HCT116 (cell line): ENCODE measurements around the gene CYB561D1. TPM values are rescaled to one million over a fixed set of nuclear protein-coding genes. Genes with fewer than 3 reads are reported as not detected.
A peak's percentile ranks its signal among the peaks of the same experiment; 100 is the strongest.

ENCODE experiments used
- ATAC-seq: fragments of 200-7000 bp; cut with Tn5 transposase; 2 replicates; pipeline ENCODE4 v1.9.1; 2020; ENCODE audit warnings: mild to moderate bottlenecking, moderate library complexity
- BruUV-seq: library from RNA; stranded (reverse); fragments of 400-500 nt; replicated peaks from 2 replicates; lab custom pipeline; 2021; lab: Mats Ljungman, UMichigan
- CTCF ChIA-PET: fragments of 300-600 bp; sonication (Branson Sonifier 250); formaldehyde crosslinking; loops from one replicate; lab custom pipeline; 2021; ENCODE audit warnings: antibody characterized with exemption; lab: Charles Lee
- POLR2A ChIA-PET: fragments of 300-600, 350-600 bp; sonication (Branson Sonifier 250); formaldehyde crosslinking; loops from one replicate; lab custom pipeline; 2021; ENCODE audit warnings: antibody characterized with exemption; lab: Charles Lee
- RAD21 ChIA-PET, 2 experiments: fragments of 300-600 bp; sonication (Branson Sonifier 250); formaldehyde crosslinking; loops; one replicate each; lab custom pipeline; 2023; ENCODE audit warnings: low total read pairs in 2 of 2; ENCODE audit not compliant: uncharacterized antibody in 2 of 2, unreplicated experiment in 2 of 2, low non-redundant PET in 1 of 2; lab: Charles Lee
- DNase-seq: peaks from one replicate; pipeline ENCODE4 v3.0.0-alpha.2; 2010; ENCODE audit warnings: low read depth, low spot score
- H2AFZ ChIP-seq: fragments of 200-600 bp; shearing (Covaris generic), sonication (generic); 2 replicates; pipeline ENCODE4 v1.6.1; 2017; ENCODE audit warnings: low read depth, mixed run types, mixed read lengths, antibody characterized with exemption, low read length; ENCODE audit not compliant: poor library complexity, severe bottlenecking
- H3K27ac ChIP-seq: 2 replicates; pipeline ENCODE4 v1.5.1; 2012; ENCODE audit warnings: low read depth, low read length
- H3K27me3 ChIP-seq: fragments of 200-600 bp; sonication (generic); 2 replicates; pipeline ENCODE4 v1.6.1; 2016; ENCODE audit warnings: mixed run types, low read length, mixed read lengths; ENCODE audit not compliant: insufficient read depth
- H3K36me3 ChIP-seq, 2 experiments: fragments of 200-500 bp in 1 of 2; fragments of 200-600 bp in 1 of 2; sonication (Bioruptor generic) in 1 of 2; sonication (generic) in 1 of 2; 2 replicates each; pipeline versions ENCODE4 v1.5.1 to v1.6.1; 2014 to 2016; ENCODE audit warnings: low read length in 2 of 2, inconsistent platforms in 1 of 2, mixed read lengths in 1 of 2, mixed run types in 1 of 2; ENCODE audit not compliant: insufficient read depth in 2 of 2, control insufficient read depth in 1 of 2
- H3K4me1 ChIP-seq, 2 experiments: fragments of 200-600 bp in 1 of 2; sonication (generic) in 1 of 2; 2 replicates each; pipeline versions ENCODE4 v1.5.1 to v1.6.1; 2012 to 2017; ENCODE audit warnings: low read length in 2 of 2, inconsistent platforms in 1 of 2, mild to moderate bottlenecking in 1 of 2, mixed read lengths in 1 of 2, mixed run types in 1 of 2, moderate library complexity in 1 of 2; ENCODE audit not compliant: insufficient read depth in 2 of 2, control insufficient read depth in 1 of 2
- H3K4me2 ChIP-seq: fragments of 200-600 bp; sonication (generic); 2 replicates; pipeline ENCODE4 v1.6.1; 2017; ENCODE audit warnings: mixed run types, low read length, mixed read lengths
- H3K4me3 ChIP-seq, 2 experiments: fragments of 200-600 bp in 1 of 2; sonication (generic) in 1 of 2; replicated peaks in 1 of 2; 2 replicates each; pipeline ENCODE4 v1.5.1; 2011 to 2016; ENCODE audit warnings: low read length in 2 of 2, control low read depth in 1 of 2, low read depth in 1 of 2, mild to moderate bottlenecking in 1 of 2, mixed read lengths in 1 of 2, mixed run types in 1 of 2
- H3K79me2 ChIP-seq: fragments of 200-600 bp; sonication (generic); 2 replicates; pipeline ENCODE4 v1.6.1; 2017; ENCODE audit warnings: mild to moderate bottlenecking, mixed run types, low read length, moderate library complexity, mixed read lengths; ENCODE audit not compliant: insufficient read depth
- H3K9ac ChIP-seq: fragments of 200-600 bp; sonication (generic); 2 replicates; pipeline ENCODE4 v1.6.1; 2016; ENCODE audit warnings: low read length, mixed read lengths
- H3K9me2 ChIP-seq: fragments of 200-600 bp; sonication (generic), shearing (Covaris generic); 2 replicates; pipeline ENCODE4 v1.6.1; 2017; ENCODE audit warnings: mixed run types, mild to moderate bottlenecking, moderate library complexity; ENCODE audit not compliant: insufficient read depth
- H3K9me3 ChIP-seq, 2 experiments: fragments of 200-500 bp in 1 of 2; fragments of 200-600 bp in 1 of 2; sonication (Bioruptor generic) in 1 of 2; sonication (generic) in 1 of 2; 2 replicates each; pipeline ENCODE4 v1.6.1; 2014 to 2017; ENCODE audit warnings: low read length in 2 of 2, mixed read lengths in 2 of 2, inconsistent platforms in 1 of 2, low read depth in 1 of 2, mild to moderate bottlenecking in 1 of 2, mixed run types in 1 of 2, moderate library complexity in 1 of 2; ENCODE audit not compliant: control insufficient read depth in 1 of 2, insufficient read depth in 1 of 2
- H4K20me1 ChIP-seq: fragments of 200-600 bp; sonication (generic), shearing (Covaris generic); 2 replicates; pipeline ENCODE4 v1.6.1; 2017; ENCODE audit warnings: mixed run types, mild to moderate bottlenecking, moderate library complexity; ENCODE audit not compliant: insufficient read depth
- CEBPB ChIP-seq: IDR thresholded peaks from 2 replicates; pipeline ENCODE4 v1.6.1; 2012; ENCODE audit warnings: low read depth
- CTCF ChIP-seq, 3 experiments: fragments of 200-600 bp in 1 of 3; sonication (generic) in 1 of 3; IDR thresholded peaks in 2 of 3; conservative IDR thresholded peaks in 1 of 3; 2 replicates each; pipeline ENCODE4 v1.5.1; 2012 to 2017; ENCODE audit warnings: low read depth in 2 of 3, low read length in 2 of 3, antibody characterized with exemption in 1 of 3, borderline replicate concordance in 1 of 3, control low read depth in 1 of 3, mild to moderate bottlenecking in 1 of 3, mixed read lengths in 1 of 3, mixed run types in 1 of 3, moderate library complexity in 1 of 3; ENCODE audit not compliant: insufficient read depth in 1 of 3
- EGR1 ChIP-seq: IDR thresholded peaks from 2 replicates; pipeline ENCODE4 v1.6.1; 2012; ENCODE audit warnings: low read depth
- JUND ChIP-seq: IDR thresholded peaks from 2 replicates; pipeline ENCODE4 v1.6.1; 2012
- POLR2A ChIP-seq: IDR thresholded peaks from 2 replicates; pipeline ENCODE4 v1.7.0; 2011; ENCODE audit warnings: borderline replicate concordance; ENCODE audit not compliant: insufficient read depth, insufficient read length; ENCODE audit errors: extremely low read depth
- POLR2AphosphoS5 ChIP-seq: IDR thresholded peaks from 2 replicates; pipeline ENCODE4 v1.6.1; 2011; ENCODE audit warnings: mild to moderate bottlenecking, low read depth, low read length, moderate library complexity
- RAD21 ChIP-seq: IDR thresholded peaks from 2 replicates; pipeline ENCODE4 v1.6.1; 2012; ENCODE audit warnings: low read depth, mild to moderate bottlenecking
- REST ChIP-seq: IDR thresholded peaks from 2 replicates; pipeline ENCODE4 v1.6.1; 2012; ENCODE audit warnings: low read depth
- SIN3A ChIP-seq: IDR thresholded peaks from 2 replicates; pipeline ENCODE4 v1.6.1; 2012; ENCODE audit warnings: low read depth
- SP1 ChIP-seq: IDR thresholded peaks from 2 replicates; pipeline ENCODE4 v1.6.1; 2012; ENCODE audit warnings: low read depth
- YY1 ChIP-seq: IDR thresholded peaks from 2 replicates; pipeline ENCODE4 v1.6.1; 2011; ENCODE audit warnings: low read length, low read depth, moderate library complexity, mild to moderate bottlenecking; ENCODE audit not compliant: insufficient replicate concordance; ENCODE audit errors: extremely low read depth
- ZNF274 ChIP-seq: fragments of 200-500 bp; sonication (Bioruptor generic); IDR thresholded peaks from 2 replicates; pipeline ENCODE4 v1.6.1; 2014; ENCODE audit warnings: mild to moderate bottlenecking, low read depth, low read length, inconsistent platforms
- intact Hi-C: fragments of 100-400 bp; cut with micrococcal nuclease; formaldehyde crosslinking; loops from 2 replicates; pipeline ENCODE4 v1.10.0; 2022
- total RNA-seq: library from RNA; stranded (reverse); gene quantifications from one replicate; pipeline ENCODE4 v1.2.1, GENCODE V29; 2021; ENCODE audit not compliant: unreplicated experiment
- TF ChIP-seq, protein P1 (sequence below): IDR thresholded peaks from 2 replicates; pipeline ENCODE4 v1.6.1; 2012

CYB561D1 gene
- total RNA-seq, 1 experiment from 2014 or later: 5.9 TPM

- BruUV-seq: no TSS peak
- TF ChIP-seq CTCF (IDR thresholded peaks at IDR 0.05 in 2 of 3, conservative IDR thresholded peaks at IDR 0.05 in 1 of 3; ENCODE audit: borderline replicate concordance in 1 of 3, insufficient read depth in 1 of 3, low read depth in 2 of 3, low read length in 2 of 3) (peak in 2 of 3 experiments; percentile 13 to 28; a peak in 2 of 6 replicates), POLR2A (no peak), RAD21 (no peak)
- Histone ChIP-seq H3K27me3 (no peaks in the 10 kb centered on the region), H3K9ac (no peak overlapping the region), H3K9me2 (no peaks in the 10 kb centered on the region), H3K79me2 (0 out of 2 replicates have a peak, but pooled peaks cover 4% of the 10 kb centered on the region), H3K4me3 (no peak overlapping the region), H3K36me3 (no peaks in the 10 kb centered on the region), H3K27ac (no peak overlapping the region), H2AFZ (no peak overlapping the region), H4K20me1 (no peaks in the 10 kb centered on the region), H3K4me2 (no peak overlapping the region), H3K9me3 (no peaks in the 10 kb centered on the region), H3K4me1 (peaks cover 9 to 19% of the 10 kb centered on the region in 2 experiments; a peak in 3 of 4 replicates)
- CTCF ChIA-PET: interaction anchor here (1.4 to 7.1 kb wide), 2 partner anchors 43 to 47 kb away, joined by 3 to 146 read pairs; no protein-coding TSS in a partner anchor
- no peak for ATAC-seq
- POLR2A ChIA-PET: no interaction called here
- no peak for DNase-seq
- intact Hi-C loops: no loop called here
- RAD21 ChIA-PET: no interaction called here
Measured at GRCh38 chr1:109488201-109488600, 5.7 kb upstream of the CYB561D1 start.

DNA sequence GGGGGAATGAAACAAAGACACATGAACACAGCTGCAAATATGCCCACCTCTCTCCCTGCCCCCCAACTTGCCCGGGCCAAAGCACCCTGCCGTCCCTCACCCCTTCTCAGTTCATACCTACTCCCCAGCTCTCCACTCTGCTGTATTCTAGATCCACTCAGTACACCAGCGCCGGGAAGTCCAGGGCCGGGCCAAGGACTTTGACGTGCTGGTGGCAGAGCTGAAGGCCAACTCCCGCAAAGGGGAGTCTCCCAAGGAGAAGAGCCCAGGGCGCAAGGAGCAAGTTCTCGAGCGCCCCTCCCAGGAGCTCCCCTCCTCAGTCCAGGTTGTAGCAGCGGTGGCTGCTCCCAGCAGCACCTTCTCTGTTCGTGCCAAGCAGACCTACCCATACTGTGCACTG, 5.2 kb upstream of the CYB561D1 start:
- no peak for TF ChIP-seq JUND
- no peak for TF ChIP-seq YY1
- no peak for TF ChIP-seq POLR2AphosphoS5
- no peak for TF ChIP-seq REST
- TF ChIP-seq, protein P1, sequence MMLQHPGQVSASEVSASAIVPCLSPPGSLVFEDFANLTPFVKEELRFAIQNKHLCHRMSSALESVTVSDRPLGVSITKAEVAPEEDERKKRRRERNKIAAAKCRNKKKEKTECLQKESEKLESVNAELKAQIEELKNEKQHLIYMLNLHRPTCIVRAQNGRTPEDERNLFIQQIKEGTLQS: no peak
- no peak for TF ChIP-seq SP1
- TF ChIP-seq SIN3A: no peak
- no peak for TF ChIP-seq EGR1
- TF ChIP-seq ZNF274: no peak
- TF ChIP-seq CEBPB: no peak
- no peak overlapping the region for H2AFZ ChIP-seq
- no peaks in the 10 kb centered on the region for H3K27me3 ChIP-seq
- H4K20me1 ChIP-seq: no peaks in the 10 kb centered on the region
- no peaks in the 10 kb centered on the region for H3K36me3 ChIP-seq
- H3K9me3 ChIP-seq: no peaks in the 10 kb centered on the region
- H3K27ac ChIP-seq: no peak overlapping the region
- H3K9me2 ChIP-seq: no peaks in the 10 kb centered on the region
- no peak overlapping the region for H3K9ac ChIP-seq
- H3K4me2 ChIP-seq: no peak overlapping the region
- intact Hi-C loops: no loop called here
- H3K4me1 ChIP-seq: peaks cover 14 to 20% of the 10 kb centered on the region in 2 experiments; a peak in 3 of 4 replicates
- ChIA-PET RAD21 (no interaction called here), POLR2A (no interaction called here), CTCF (interaction anchor here (1.4 to 7.1 kb wide), 2 partner anchors 43 to 47 kb away, joined by 3 to 146 read pairs; no protein-coding TSS in a partner anchor)
- BruUV-seq: no TSS peak
- 0 out of 2 replicates have a peak, but pooled peaks cover 4% of the 10 kb centered on the region for H3K79me2 ChIP-seq
- H3K4me3 ChIP-seq: no peak overlapping the region
- DNase-seq (no peak), ATAC-seq (no peak)
